HG02885 (cell line): Measurements from ENCODE around the gene MXD1.
"Not testable (repeated sequence)": the region's sequence is repeated elsewhere in the genome, so short reads cannot be mapped to it uniquely, and the experiment has no call there.

Experiments used
- ATAC-seq: cut with Tn5 transposase; IDR thresholded peaks from one replicate; pipeline ENCODE4 v1.9.1; 2021; ENCODE audit warnings: mild to moderate bottlenecking; ENCODE audit not compliant: unreplicated experiment, poor library complexity

Gene MXD1, protein sequence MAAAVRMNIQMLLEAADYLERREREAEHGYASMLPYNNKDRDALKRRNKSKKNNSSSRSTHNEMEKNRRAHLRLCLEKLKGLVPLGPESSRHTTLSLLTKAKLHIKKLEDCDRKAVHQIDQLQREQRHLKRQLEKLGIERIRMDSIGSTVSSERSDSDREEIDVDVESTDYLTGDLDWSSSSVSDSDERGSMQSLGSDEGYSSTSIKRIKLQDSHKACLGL

DNA sequence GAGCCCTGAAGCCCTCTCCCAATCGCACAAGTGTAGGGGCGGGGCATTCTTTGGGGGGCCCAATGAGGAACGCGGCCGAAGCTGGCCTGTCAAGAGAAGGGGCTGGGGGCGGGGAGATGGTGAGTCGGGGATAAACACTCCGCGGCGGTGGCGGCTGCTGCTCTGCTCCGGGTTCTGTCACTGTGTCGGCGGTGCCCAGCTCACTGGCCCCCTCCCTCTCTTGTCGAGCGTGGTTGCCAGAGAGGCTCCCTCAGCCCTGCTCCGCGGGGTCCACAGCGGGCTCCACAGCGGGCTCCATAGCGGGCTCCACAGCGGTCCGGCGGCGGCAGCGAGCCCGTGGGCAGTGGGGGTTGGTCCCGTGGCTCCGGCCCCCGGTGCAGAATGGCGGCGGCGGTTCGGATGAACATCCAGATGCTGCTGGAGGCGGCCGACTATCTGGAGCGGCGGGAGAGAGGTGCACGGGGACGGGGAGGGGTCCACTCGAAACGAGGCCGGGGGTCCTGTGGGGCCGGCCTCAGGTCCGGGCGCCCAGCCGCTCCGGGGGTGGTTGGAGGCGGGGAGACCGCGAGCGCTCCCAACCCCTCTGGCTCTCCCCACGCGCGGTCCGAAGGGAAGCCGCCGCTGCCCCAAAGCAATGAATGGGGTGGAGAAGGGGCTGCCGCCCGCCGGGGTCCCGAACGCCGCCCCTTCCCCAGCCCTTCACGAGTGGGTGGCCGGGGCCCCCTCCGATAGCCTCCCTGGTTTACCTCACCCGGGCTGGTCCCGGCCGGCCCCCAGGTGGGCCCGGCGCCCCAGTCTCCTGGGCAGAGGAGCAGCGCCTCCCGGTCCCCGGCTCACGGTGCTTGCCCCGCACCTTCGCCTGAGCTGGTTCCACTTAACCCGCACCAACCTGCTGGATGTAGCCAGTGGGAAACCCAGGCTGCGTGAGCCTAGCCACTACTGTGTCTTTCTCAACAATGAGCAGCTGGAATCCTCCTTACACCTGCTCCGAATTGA lies at the start of gene MXD1:
Gene MXD1 (plus strand): TSS at position 160 of the 996 bp plus-strand sequence. CDS start 222 bp downstream, at position 382.
- no peak for ATAC-seq

DNA sequence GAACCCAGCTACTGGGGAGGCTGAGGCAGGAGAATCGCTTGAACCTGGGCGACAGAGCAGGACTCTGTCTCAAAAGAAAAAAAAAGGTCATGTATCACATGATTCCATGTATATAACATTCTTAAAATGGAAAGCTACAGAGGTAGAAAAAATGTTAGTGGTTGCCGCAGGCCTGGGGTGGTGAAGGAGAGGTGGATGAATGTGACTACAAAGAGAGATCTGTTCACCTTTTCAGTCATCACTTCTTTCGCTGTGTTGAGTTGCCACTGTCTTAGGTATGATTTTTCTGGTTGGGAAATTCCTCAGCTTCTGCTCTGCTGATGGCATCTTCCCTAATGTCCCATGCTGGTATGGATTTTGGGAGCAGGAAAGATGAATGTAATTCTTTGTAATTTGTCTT lies 26.5 kb upstream of the MXD1 start:
- no peak for ATAC-seq

DNA sequence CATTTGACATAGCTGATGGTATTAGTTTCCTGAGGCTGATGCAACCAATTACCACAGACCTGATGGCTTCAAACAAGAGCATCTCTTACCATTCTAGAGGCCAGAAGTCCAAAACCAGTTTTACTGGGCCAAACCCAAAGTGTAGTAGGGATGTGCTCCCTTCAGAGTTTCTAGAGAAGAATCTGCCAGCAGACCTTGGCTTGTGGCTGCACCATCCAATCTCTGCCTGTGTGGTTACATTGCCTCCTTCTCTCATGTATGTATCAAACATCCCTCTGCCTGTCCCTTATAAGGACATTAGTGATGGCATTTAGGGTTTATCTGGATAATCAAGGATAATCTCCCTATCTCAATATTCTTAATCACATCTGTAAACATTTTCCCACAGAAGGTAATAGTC lies 25.6 kb upstream of the MXD1 start:
- ATAC-seq, result no peak

DNA sequence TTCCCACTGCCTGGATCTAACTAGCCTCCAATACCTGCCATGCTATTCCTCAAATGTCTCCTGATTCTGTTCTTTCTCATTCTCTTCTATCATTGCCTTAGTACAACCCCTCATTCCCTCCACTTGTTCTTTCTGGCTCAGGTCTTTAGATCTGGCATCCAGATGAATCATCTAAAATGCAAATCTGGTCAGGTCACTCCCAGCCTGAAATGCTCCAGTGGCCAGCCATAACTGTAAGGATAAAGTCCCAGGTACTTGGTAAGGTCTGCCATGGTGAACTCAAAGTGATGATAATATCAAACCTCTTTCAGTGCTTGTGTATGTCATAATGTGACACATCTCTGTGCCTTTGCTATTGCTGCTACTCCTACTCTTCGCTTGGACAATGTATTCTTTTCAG lies 24.0 kb upstream of the MXD1 start:
- no peak for ATAC-seq

DNA sequence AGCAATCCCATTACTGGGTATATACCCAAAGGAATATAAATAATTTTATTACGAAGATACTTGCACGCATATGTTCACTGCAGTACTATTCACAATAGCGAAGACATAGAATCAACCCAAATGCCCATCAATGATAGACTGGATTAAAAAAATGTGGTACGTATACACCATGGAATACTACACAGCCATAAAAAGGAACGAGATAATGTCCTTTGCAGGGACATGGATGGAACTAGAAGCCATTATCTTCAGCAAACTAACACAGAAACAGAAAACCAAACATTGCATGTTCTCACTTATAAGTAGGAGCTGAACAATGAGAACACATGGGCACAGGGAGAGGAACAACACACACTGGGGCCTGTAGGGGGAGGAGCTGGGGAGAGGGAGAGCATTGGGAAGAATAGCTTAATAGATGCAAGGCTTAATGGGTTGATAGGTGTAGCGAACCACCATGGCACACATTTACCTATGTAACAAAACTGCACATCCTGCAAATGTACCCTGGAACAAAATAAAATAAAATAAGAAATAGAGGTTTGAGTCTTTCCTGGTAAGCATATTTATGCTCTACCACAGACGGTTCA lies 22.0 kb upstream of the MXD1 start:
- ATAC-seq, result not testable (repeated sequence)

DNA sequence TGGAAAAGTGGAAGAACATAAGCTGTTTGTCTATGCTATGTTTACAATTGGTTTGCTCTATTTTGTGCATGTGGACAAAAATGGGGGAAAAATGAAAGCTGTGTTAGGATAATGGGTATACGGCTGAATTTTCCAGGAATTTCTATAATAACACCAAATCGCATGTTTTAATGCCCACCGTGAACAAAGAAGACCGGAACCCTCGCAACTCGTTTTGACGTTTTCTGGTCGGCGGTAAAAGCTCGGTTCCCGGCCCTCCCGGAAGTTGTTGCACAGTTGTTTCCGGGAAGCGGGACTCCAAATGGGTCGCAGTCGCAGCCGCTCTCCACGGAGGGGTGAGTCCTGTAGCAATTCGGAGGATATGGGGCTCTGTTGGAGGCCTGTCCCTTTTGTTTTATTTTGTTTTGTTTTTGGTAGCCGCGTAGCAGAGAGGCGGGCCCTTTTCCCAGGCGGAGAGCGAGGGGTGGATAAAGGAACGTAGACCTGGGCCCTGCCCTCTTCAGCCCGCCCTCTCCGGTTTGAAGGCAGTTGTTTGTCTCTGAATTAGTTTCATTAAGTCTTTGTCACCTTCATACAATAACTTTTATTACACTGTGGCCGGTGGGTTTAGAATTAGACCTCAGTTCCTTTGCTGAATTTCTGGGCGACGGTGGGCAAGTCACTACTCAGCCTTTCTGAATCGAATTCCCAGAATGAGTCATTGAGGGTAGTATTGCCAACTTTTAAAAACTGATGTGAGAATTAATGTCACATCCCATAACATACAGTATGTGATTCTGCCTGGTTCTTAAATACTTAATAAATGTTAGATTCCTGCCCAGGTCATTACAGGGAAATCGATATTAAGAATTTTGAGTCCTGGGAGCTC lies 21.0 kb upstream of the MXD1 start, which contains the start of gene SNRNP27:
Gene SNRNP27 (plus strand): TSS at position 273 of the 868 bp plus-strand sequence. CDS start 29 bp downstream, at position 302.
- peak; percentile 83 for ATAC-seq

DNA sequence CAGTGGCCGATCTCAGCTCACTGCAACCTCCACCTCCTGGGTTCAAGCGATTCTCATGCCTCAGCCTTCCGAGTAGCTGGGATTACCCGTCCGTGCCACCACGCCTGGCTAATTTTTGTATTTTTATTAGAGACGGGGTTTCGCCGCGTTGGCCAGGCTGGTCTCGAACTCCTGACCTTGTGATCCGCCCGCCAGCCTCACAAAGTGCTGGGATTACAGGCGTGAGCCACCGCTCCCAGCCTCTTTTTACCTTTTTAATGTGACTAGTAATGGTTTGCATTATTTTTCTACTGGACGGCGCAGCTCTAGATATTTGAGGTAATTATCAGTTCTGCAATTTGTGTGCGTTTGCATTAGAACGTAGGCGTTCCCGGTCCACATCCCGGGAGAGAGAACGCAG lies 20.2 kb upstream of the MXD1 start:
- ATAC-seq, result not testable (repeated sequence)

DNA sequence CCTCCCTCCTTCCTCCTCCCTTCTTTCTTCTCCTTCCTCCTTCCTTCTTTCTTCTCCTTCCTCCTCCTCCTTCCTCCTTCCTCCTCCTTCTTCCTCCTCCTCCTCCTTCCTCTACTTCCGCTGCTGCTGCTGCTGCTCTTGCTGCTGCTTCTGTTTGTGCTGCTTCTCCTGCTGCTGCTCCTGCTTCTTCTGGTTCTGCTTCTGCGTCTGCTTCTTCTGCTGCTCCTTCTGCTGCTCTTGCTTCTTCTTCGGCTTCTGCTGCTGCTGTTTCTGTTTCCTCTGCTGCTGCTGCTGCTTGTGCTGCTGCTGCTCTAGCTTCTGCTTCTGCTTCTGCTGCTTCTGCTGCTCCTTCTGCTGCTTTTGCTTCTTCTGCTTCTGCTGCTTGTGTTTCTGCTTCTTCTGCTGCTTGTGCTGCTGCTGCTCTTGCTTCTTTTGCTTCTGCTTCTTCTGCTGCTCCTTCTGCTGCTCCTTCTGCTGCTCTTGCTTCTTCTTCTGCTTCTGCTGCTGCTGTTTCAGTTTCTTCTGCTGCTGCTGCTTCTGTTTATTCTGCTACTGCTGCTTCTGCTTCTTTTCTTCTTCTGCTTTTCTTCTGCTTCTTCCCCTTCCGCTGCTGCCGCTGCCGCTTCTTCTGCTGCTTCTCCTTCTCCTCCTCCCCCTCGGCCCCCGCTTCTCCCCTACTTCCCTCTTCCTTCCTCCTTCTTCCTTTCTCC lies 12.5 kb upstream of the MXD1 start:
- no peak for ATAC-seq

DNA sequence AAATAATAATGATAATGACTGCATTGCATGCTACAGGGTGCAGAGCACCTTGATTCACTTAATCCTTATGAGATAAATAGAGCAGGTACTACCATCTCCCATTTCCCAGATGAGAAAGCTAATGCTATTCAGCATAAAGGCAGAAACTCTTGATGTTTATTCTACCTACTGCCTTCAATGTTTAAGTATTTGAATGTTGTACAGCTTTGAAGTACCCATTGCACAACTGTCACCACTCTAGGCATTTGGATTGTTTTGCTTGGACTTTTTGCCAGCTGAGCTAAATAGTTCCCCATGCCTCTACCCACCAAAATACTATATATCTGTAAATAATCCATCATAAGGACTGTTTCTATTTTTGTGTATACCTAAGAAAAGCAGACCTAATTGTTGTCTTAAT lies 7.7 kb upstream of the MXD1 start:
- no peak for ATAC-seq

DNA sequence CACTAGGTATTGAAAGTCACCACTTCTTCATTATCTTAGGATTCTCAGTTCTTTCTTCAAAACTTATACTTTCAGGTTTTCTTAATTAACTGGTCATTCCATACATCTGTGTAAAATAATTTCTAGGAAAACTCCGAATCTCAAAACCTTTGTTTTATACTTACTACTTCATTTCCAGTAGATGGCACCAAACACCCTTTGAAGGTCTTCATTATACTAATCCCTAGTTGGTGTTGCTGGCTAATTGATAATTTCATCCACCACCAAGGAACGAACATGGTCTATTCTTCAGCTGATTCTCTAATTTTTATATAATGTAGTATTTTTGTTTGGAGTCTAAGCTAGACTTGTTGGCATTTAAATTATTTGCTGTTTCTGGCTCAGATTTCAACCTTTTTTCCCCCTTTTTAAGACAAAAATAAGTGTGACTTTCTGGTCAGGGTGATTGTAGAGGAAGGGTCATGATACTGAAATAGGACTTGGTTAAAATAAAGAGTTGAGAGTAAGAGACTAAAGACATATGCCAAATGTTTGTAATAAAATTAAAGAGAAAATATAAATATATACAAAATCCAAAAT lies 2.8 kb upstream of the MXD1 start:
- no peak for ATAC-seq

DNA sequence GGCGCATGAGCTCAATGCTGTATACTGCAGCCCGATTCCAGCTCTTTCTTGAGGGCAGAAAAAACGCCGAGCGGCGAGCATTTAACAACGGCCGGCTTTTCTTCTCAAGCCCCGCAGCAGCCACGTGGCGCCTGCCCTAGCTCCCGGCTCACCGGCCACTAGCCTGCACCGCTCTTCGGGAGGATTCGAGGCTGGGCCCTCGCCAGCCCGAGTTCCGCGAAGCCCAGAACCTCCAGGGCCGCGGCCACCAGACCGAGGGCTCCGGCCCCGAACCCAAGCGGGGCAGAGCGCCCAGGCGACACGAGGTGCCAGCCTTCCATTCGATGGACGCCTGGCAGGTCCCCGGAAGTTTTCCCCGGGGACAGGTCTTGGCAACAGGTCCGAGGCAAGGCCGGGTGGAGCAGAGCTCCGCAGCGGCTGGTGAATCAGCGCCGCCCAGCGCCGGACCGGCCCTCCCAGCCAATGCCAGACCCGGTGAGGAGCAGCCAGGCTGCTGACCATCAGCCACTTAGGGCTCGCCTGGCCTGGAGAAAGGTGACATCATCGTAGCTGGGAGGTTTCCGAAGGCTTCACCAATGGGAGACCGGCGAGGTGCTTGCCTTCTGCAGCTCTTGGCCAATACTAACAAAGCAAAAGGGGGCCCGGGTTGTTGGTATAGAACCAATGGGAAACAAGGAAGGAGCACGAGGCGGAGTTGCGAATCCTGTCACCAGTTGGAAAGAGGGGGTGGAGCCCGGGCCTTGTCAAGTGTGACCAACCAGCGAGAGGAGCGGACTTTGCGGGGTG lies 552 bp upstream of the MXD1 start:
- ATAC-seq, result peak; percentile 89

DNA sequence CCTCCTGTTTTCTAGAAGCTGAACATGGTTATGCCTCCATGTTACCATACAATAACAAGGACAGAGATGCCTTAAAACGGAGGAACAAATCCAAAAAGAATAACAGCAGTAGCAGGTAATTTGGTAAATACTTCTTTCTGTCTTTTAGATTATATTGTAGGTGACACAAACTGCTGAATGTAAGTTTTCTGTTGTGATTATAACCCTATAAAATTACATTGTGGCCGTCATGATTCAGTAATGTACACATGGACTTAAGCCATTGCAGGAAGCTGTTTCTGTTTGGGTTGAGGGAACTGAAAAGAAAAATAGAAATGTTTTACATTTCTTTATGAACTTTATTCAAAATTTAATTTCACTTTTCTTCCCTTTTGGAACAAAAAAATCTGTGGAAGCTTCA lies 1.2 kb downstream of the MXD1 start:
- ATAC-seq, result no peak

DNA sequence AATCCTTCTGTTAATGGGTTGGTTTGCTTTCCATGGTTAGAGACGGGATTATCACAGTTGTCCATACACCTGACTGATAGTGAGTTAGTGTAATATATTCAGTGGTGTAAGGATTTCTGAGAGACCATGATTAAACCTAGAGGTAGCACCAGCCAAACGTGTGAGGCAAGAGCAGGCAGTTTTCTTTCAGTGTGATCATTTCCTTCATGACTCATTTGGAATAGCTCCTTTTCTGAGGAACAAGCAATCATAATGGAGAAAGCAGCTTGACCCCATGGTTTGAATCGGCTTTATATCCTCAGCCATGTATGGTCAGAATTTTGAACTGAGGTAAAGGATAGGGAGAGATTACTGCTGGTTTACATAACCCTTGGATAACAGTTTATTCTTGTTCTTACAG lies 2.9 kb downstream of the MXD1 start:
- ATAC-seq, result no peak

DNA sequence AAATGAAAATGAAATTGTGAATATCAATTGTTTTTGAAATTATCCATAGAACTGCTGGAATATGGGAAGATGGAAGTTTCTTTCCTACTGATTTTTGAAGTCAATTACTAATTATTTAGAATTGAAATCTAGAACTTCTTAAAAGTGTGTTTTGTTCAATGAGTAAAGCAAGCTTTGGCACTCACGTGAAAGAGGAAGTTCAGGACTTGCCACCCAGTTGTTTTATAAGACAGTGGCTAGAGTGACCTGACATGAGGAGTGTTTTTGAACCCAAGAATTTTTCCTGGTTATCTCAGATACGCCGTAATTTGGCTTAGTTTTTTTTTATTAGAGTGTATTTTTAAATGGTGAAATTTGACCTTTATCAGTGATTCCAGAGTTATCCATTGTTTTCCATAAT lies 3.5 kb downstream of the MXD1 start:
- no peak for ATAC-seq

DNA sequence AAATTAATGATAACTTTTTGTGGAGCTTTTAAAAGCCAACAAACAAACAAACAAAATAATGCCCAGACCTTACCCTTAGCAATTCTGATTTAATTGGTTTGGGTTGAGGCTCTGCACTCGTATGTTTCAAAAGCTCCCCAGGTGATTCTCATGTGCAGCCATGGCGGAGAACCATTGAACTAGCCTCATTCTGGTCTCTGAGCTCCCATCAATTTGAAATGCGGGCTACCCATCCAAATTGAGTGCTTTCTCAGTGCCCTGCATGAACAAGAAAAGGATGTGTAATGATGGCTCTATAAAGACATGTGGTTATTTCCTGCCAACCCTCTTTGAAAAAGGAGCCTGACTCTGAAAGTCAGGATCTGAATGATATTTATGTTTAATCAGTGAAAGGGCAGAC lies 8.2 kb downstream of the MXD1 start:
- no peak for ATAC-seq

DNA sequence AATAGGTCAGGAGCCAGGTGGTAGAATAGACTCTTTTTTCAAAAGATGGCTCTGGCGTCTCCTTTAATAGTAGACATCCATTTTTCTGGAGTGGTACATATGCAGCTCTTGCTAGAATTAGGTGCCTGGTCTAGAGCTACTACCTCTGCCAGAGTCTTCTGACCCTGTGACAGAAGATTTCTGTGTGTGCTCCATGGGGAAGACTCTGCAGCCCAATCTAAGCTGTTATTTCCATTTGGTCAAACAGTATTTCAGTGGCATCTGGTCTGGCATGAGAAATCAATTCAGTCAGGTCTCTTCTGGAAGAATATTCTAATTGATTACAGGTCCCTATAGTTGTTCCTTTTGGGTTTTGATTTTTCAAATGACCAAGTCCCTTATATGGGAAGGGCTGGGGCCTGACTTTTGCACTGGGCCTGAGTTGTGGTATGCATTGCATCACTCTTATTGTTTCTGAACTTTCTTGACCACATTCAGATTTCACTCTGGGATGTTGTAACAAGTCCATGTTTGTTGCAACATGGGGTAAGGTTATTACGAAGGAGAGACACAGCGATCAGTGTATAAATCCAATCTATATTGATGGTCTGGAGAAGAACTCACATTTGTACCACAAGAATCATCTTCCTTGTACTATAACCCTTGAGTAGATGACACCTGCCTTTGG lies 12.1 kb downstream of the MXD1 start:
- ATAC-seq, result no peak

DNA sequence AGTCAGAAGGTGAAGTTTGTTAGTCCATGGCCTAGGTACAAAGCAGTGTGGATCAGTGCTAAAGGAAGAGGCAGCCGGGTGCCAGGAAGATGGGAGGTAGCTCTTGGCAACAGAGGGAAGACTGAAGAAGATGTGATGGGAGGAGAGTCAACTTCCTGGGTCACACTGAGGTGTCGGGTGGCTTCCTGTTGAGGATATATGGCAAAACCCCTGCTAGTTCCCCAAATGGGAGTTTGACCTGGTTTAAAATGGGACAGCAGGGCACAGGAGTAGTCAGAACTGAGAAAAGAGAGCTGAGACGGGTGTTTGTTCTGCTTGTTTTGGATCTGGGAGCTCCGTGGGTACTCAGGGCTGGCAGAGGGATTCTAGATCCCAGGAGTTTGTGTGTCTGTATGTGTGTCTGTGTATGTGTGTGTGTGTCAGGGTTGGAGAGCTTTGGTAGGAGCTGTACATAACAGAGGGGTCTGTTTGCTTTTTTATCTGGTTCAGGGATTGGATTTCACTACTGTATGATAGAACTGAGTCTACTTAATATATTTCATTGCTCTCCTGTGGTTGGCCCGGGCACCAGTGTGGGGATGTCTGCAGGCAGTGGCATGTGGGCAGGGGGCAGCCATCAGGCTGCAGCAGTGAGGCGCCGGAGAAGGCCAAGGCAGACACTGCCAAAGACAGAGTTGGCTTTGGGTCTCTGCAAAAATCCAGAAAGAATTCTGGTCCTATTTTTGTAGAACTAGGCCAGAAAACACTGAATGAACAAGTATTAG lies 17.1 kb downstream of the MXD1 start:
- ATAC-seq, result no peak
